Measurements from ENCODE around the gene AKIRIN2.
"Not testable (repeated sequence)": the region's sequence is repeated elsewhere in the genome, so short reads cannot be mapped to it uniquely, and the experiment has no call there.

GRCh38 chr6:87703039-87703438 lies 1.0 kb upstream of the AKIRIN2 start:
- not testable (repeated sequence) for TF ChIP-seq ZFP30 (CRISPR knock-in tag; IDR thresholded peaks at IDR 0.05); TCF4 (CRISPR knock-in tag; IDR thresholded peaks at IDR 0.05; ENCODE audit: borderline replicate concordance); RARB (CRISPR knock-in tag; IDR thresholded peaks at IDR 0.05); ZNF565 (CRISPR knock-in tag; conservative IDR thresholded peaks at IDR 0.05; ENCODE audit: low read depth); ARNTL (CRISPR knock-in tag; IDR thresholded peaks at IDR 0.05; ENCODE audit: borderline replicate concordance, low read depth); TSHZ2 (CRISPR knock-in tag; IDR thresholded peaks at IDR 0.05); GLIS3 (CRISPR knock-in tag; IDR thresholded peaks at IDR 0.05); CREB5 (CRISPR knock-in tag; IDR thresholded peaks at IDR 0.05; ENCODE audit: low read depth); ZC3H10 (CRISPR knock-in tag; IDR thresholded peaks at IDR 0.05)
